Mesenchymal stem cell (in vitro differentiated cells and primary cell): Measurements from ENCODE around the gene NHEJ1.

Experiments
- DNase-seq: peaks from one replicate; pipeline ENCODE4 v3.0.0-alpha.2; 2013
- H2AFZ ChIP-seq: one replicate; pipeline ENCODE4 v1.6.1; 2013; ENCODE audit warnings: low read depth, mild to moderate bottlenecking, control low read depth, inconsistent platforms, low read length, moderate library complexity
- H2AK5ac ChIP-seq: 2 replicates; pipeline ENCODE4 v1.6.1; 2013; ENCODE audit warnings: low read length, moderate library complexity, mild to moderate bottlenecking, inconsistent platforms; ENCODE audit not compliant: severe bottlenecking
- H2BK120ac ChIP-seq: one replicate; pipeline ENCODE4 v1.6.1; 2013; ENCODE audit warnings: low read depth, mild to moderate bottlenecking, inconsistent platforms, low read length, moderate library complexity
- H2BK12ac ChIP-seq, 2 experiments: one replicate each; pipeline ENCODE4 v1.6.1; 2013; ENCODE audit warnings: inconsistent platforms in 2 of 2, low read length in 2 of 2, mild to moderate bottlenecking in 2 of 2, moderate library complexity in 2 of 2, control low read depth in 1 of 2
- H2BK15ac ChIP-seq: one replicate; pipeline ENCODE4 v1.6.1; 2013; ENCODE audit warnings: mild to moderate bottlenecking, low read depth, inconsistent platforms; ENCODE audit not compliant: poor library complexity, severe bottlenecking
- H2BK5ac ChIP-seq: 2 replicates; pipeline ENCODE4 v1.6.1; 2013; ENCODE audit warnings: low read depth, mild to moderate bottlenecking, low read length, control low read depth, inconsistent platforms; ENCODE audit not compliant: poor library complexity, severe bottlenecking
- H3K14ac ChIP-seq, 2 experiments: one replicate each; pipeline ENCODE4 v1.6.1; 2013; ENCODE audit warnings: inconsistent platforms in 2 of 2, low read length in 2 of 2, control low read depth in 1 of 2, mild to moderate bottlenecking in 1 of 2, moderate library complexity in 1 of 2
- H3K18ac ChIP-seq, 2 experiments: one replicate each; pipeline ENCODE4 v1.6.1; 2013; ENCODE audit warnings: inconsistent platforms in 2 of 2, low read length in 2 of 2, control low read depth in 1 of 2, low read depth in 1 of 2, mild to moderate bottlenecking in 1 of 2
- H3K23ac ChIP-seq, 2 experiments: one replicate each; pipeline ENCODE4 v1.6.1; 2013; ENCODE audit warnings: inconsistent platforms in 2 of 2, low read length in 2 of 2, mild to moderate bottlenecking in 2 of 2, moderate library complexity in 2 of 2, control low read depth in 1 of 2
- H3K27ac ChIP-seq: 2 replicates; pipeline ENCODE4 v1.5.1; 2013; ENCODE audit warnings: mild to moderate bottlenecking, moderate library complexity, low read length, control low read depth, inconsistent platforms; ENCODE audit not compliant: poor library complexity, severe bottlenecking
- H3K27me3 ChIP-seq, 2 experiments: 2 replicates each; pipeline versions ENCODE4 v1.6.1 to v1.7.0; 2013; ENCODE audit warnings: low read length in 2 of 2, mild to moderate bottlenecking in 2 of 2, moderate library complexity in 2 of 2, control low read depth in 1 of 2, inconsistent platforms in 1 of 2; ENCODE audit not compliant: control insufficient read depth in 1 of 2, insufficient read depth in 1 of 2
- H3K36me3 ChIP-seq, 2 experiments: 2 replicates each; pipeline versions ENCODE4 v1.6.1 to v1.7.0; 2013; ENCODE audit warnings: low read length in 2 of 2, control low read depth in 1 of 2, inconsistent platforms in 1 of 2, low read depth in 1 of 2, mild to moderate bottlenecking in 1 of 2; ENCODE audit not compliant: insufficient read depth in 2 of 2, control insufficient read depth in 1 of 2
- H3K4ac ChIP-seq, 2 experiments: one replicate each; pipeline ENCODE4 v1.6.1; 2013; ENCODE audit warnings: inconsistent platforms in 2 of 2, low read length in 2 of 2, mild to moderate bottlenecking in 2 of 2, moderate library complexity in 2 of 2, control low read depth in 1 of 2, low read depth in 1 of 2
- H3K4me1 ChIP-seq: 2 replicates; pipeline ENCODE4 v1.6.1; 2013; ENCODE audit warnings: low read depth, low read length, control low read depth; ENCODE audit not compliant: control insufficient read depth, insufficient read depth
- H3K4me2 ChIP-seq: 2 replicates; pipeline ENCODE4 v1.6.1; 2013; ENCODE audit warnings: low read length, mild to moderate bottlenecking, inconsistent platforms; ENCODE audit not compliant: poor library complexity, severe bottlenecking
- H3K4me3 ChIP-seq, 2 experiments: 2 replicates each; pipeline versions ENCODE4 v1.5.1 to v1.7.0; 2013; ENCODE audit warnings: low read length in 2 of 2, mild to moderate bottlenecking in 2 of 2, control low read depth in 1 of 2, low read depth in 1 of 2; ENCODE audit not compliant: insufficient read depth in 1 of 2
- H3K79me1 ChIP-seq: replicated peaks from 2 replicates; pipeline ENCODE4 v1.6.1; 2013; ENCODE audit warnings: mild to moderate bottlenecking, control low read depth, low read length, inconsistent platforms; ENCODE audit not compliant: poor library complexity, severe bottlenecking
- H3K9ac ChIP-seq: 2 replicates; pipeline ENCODE4 v1.7.0; 2013; ENCODE audit warnings: mild to moderate bottlenecking, low read length, moderate library complexity
- H3K9me3 ChIP-seq: 2 replicates; pipeline ENCODE4 v1.7.0; 2013; ENCODE audit warnings: mild to moderate bottlenecking, low read length; ENCODE audit not compliant: control insufficient read depth
- H4K8ac ChIP-seq: one replicate; pipeline ENCODE4 v1.6.1; 2013; ENCODE audit warnings: inconsistent platforms, mild to moderate bottlenecking, low read length, moderate library complexity
- H4K91ac ChIP-seq: one replicate; pipeline ENCODE4 v1.6.1; 2013; ENCODE audit warnings: mild to moderate bottlenecking, low read length, inconsistent platforms
- WGBS: methylation state at CpG from one replicate; pipeline ENCODE4 v1.1.7; 2013; ENCODE audit warnings: mixed read lengths; 5-methylcytosine and 5-hydroxymethylcytosine counted together

NHEJ1 gene

GRCh38 chr2:219198974-219199373 lies 38.4 kb upstream of the NHEJ1 start:
- no peak overlapping the region for H2AFZ ChIP-seq
- H2AK5ac ChIP-seq: no peak overlapping the region

GRCh38 chr2:219197388-219197787 lies 36.8 kb upstream of the NHEJ1 start:
- WGBS: 95% methylated on average over 1 of the region's 1 CpG
- Histone ChIP-seq H2BK12ac (no peak overlapping the region), H2BK120ac (no peak overlapping the region), H3K79me1 (no peaks in the 10 kb centered on the region), H3K36me3 (no peaks in the 10 kb centered on the region), H3K23ac (no peak overlapping the region), H2AFZ (no peak overlapping the region), H3K4me2 (no peak overlapping the region), H2AK5ac (no peak overlapping the region), H3K4ac (no peak overlapping the region), H4K91ac (no peak overlapping the region), H3K4me1 (no peaks in the 10 kb centered on the region), H4K8ac (no peak overlapping the region), H3K4me3 (no peak overlapping the region), H3K9me3 (no peaks in the 10 kb centered on the region), H2BK15ac (no peak overlapping the region), H3K27me3 (peaks cover 11 to 21% of the 10 kb centered on the region in 2 experiments), H3K27ac (no peak overlapping the region), H2BK5ac (no peak overlapping the region), H3K14ac (no peak overlapping the region), H3K9ac (no peak overlapping the region), H3K18ac (no peak overlapping the region)
- DNase-seq: no peak

More at GRCh38 chr2:219198974-219199373, 38.4 kb upstream of the NHEJ1 start:
- no peak overlapping the region for H2BK12ac ChIP-seq
- no peak overlapping the region for H3K4ac ChIP-seq
- no peak overlapping the region for H3K9ac ChIP-seq
- no peaks in the 10 kb centered on the region for H3K79me1 ChIP-seq
- no peak overlapping the region for H3K4me3 ChIP-seq
- 78% methylated on average over 5 of the region's 5 CpGs for WGBS
- no peak overlapping the region for H3K18ac ChIP-seq
- H4K91ac ChIP-seq: no peak overlapping the region
- no peak for DNase-seq
- H2BK5ac ChIP-seq: no peak overlapping the region
- H3K14ac ChIP-seq: no peak overlapping the region
- H3K4me1 ChIP-seq: no peaks in the 10 kb centered on the region
- H2BK120ac ChIP-seq: no peak overlapping the region
- no peak overlapping the region for H2BK15ac ChIP-seq
- no peak overlapping the region for H3K23ac ChIP-seq
- no peak overlapping the region for H3K27ac ChIP-seq
- no peak overlapping the region for H4K8ac ChIP-seq
- H3K9me3 ChIP-seq: no peaks in the 10 kb centered on the region
- no peak overlapping the region for H3K4me2 ChIP-seq
- no peaks in the 10 kb centered on the region for H3K36me3 ChIP-seq
- H3K27me3 ChIP-seq: peaks cover 11 to 21% of the 10 kb centered on the region in 2 experiments

- WGBS: 96% methylated on average over 7 of the region's 7 CpGs
- H3K36me3 ChIP-seq: peaks cover 20 to 45% of the 10 kb centered on the region in 2 experiments
These were observed 26.3 kb upstream of the NHEJ1 start for GRCh38 chr2:219186754-219187456.

GRCh38 chr2:219184121-219184520 lies 23.5 kb upstream of the NHEJ1 start:
- no peak overlapping the region for H3K4me2 ChIP-seq
- no peak overlapping the region for H4K8ac ChIP-seq
- H2AFZ ChIP-seq: no peak overlapping the region
- DNase-seq: no peak
- no peak overlapping the region for H3K9ac ChIP-seq
- 95% methylated on average over 2 of the region's 2 CpGs for WGBS
- H3K4me3 ChIP-seq: no peak overlapping the region
- peaks cover 44 to 72% of the 10 kb centered on the region in 2 experiments for H3K36me3 ChIP-seq
- peaks cover 34% of the 10 kb centered on the region for H3K79me1 ChIP-seq
- H3K14ac ChIP-seq: no peak overlapping the region
- H3K4me1 ChIP-seq: peaks cover 6% of the 10 kb centered on the region
- H2BK12ac ChIP-seq: no peak overlapping the region
- no peak overlapping the region for H3K23ac ChIP-seq
- H2BK120ac ChIP-seq: no peak overlapping the region
- no peaks in the 10 kb centered on the region for H3K9me3 ChIP-seq
- no peak overlapping the region for H2BK15ac ChIP-seq
- no peak overlapping the region for H2AK5ac ChIP-seq
- no peak overlapping the region for H3K27ac ChIP-seq
- no peak overlapping the region for H3K4ac ChIP-seq
- H4K91ac ChIP-seq: no peak overlapping the region
- H2BK5ac ChIP-seq: no peak overlapping the region
- no peaks in the 10 kb centered on the region for H3K27me3 ChIP-seq
- no peak overlapping the region for H3K18ac ChIP-seq

More at GRCh38 chr2:219186754-219187456, 26.3 kb upstream of the NHEJ1 start:
- H3K23ac ChIP-seq: no peak overlapping the region
- no peaks in the 10 kb centered on the region for H3K27me3 ChIP-seq
- H3K27ac ChIP-seq: no peak overlapping the region
- H2BK120ac ChIP-seq: no peak overlapping the region
- no peak overlapping the region for H4K91ac ChIP-seq
- no peak overlapping the region for H3K4me2 ChIP-seq
- H3K4me1 ChIP-seq: peaks cover 2% of the 10 kb centered on the region
- H2BK15ac ChIP-seq: no peak overlapping the region
- H3K18ac ChIP-seq: no peak overlapping the region
- H2AK5ac ChIP-seq: no peak overlapping the region
- H4K8ac ChIP-seq: no peak overlapping the region
- no peak overlapping the region for H3K4me3 ChIP-seq
- H3K14ac ChIP-seq: no peak overlapping the region
- H3K4ac ChIP-seq: no peak overlapping the region
- H3K79me1 ChIP-seq: peaks cover 14% of the 10 kb centered on the region
- no peak overlapping the region for H2BK5ac ChIP-seq
- no peaks in the 10 kb centered on the region for H3K9me3 ChIP-seq
- no peak for DNase-seq
- no peak overlapping the region for H3K9ac ChIP-seq
- no peak overlapping the region for H2AFZ ChIP-seq
- H2BK12ac ChIP-seq: no peak overlapping the region
